Stimulated activated CD8-positive, alpha-beta memory T cell treated with anti-CD3 and anti-CD28 coated beads, Interleukin-12 subunit alpha, Interleukin-12 subunit beta, amount 100 ng/mL, for 1 hour (primary cell): Measurements from ENCODE around the gene ZNF808.
"Not testable (repeated sequence)": the region's sequence is repeated elsewhere in the genome, so short reads cannot be mapped to it uniquely, and the experiment has no call there.

Experiments
- DNase-seq: peaks from one replicate; pipeline ENCODE4 v3.0.0-alpha.2; 2020; ENCODE audit warnings: low read depth

Gene ZNF808

GRCh38 chr19:52593441-52593840, 66.0 kb downstream of the ZNF808 start:
- DNase-seq, result not testable (repeated sequence)

- DNase-seq, result no peak
These were observed 71.8 kb downstream of the ZNF808 start for GRCh38 chr19:52599241-52599640.

- no peak for DNase-seq
These were observed 73.2 kb downstream of the ZNF808 start for GRCh38 chr19:52600639-52601024.

DNA sequence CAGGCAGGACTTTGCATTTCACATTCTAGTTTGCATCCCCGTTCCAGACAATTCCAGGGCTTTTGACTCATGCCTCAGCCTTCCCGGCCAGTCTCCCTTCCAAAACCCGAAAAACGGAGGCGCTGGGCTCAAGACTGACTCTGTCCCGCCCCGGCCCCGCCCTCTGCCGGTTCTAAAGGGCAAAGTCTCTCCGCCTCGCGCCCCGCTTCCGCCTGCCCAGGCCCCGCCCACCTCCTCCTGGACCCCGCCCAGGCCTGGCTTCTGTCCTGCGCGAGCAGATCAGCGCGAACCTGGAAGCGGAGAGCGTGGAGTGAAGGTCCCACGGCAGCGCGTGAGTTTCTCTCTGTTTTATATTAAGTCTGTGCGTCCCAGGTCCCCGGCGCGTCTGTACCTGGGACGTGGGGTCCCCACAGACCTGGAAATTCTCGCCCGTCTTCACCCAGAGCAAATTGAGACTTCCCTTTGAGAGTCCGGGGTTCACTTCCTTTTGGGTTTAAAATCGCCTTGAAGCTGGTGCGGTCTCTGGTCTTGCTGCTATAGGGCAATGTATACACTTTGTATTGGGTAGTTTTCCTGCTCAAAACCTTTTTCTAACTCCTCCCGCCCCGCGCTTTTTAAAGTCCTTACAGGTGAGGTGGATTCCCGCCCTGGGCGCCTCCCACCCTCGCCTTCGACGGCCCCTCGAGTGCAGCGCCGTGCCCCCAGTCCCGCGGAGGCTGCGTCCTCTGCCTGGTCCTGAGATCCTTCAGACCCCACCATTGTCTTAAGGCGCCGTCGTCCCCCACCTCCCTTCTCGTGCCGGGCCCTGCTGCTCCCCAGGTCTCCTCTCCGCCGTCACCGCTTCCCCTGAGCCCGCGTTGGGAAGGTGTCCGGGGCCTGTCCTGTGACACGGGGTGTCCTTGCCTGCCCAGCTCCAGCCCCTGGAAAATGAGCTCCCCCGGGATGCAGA, 73.8 kb downstream of the ZNF808 start:
- DNase-seq, result peak; percentile 91

DNA sequence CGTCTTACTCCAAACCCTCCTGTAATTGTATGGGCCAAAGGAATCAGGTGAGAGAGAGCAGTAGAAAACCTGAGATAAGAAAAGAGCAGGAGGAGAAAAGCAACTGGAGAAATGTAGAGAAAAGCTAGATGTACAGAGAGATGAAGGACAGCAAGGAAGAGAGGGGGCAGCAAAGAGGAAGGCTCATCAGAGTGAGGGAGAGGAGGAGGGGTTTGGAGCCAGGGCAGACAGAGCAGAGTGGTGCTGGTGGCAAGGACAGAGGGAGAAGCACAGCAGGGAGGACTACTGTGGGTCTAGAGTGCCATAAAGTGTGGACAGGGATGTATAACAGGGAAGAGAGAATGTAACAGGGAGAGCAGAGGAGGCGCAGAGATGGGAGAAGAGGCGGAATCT, 74.5 kb downstream of the ZNF808 start:
- not testable (repeated sequence) for DNase-seq

DNA sequence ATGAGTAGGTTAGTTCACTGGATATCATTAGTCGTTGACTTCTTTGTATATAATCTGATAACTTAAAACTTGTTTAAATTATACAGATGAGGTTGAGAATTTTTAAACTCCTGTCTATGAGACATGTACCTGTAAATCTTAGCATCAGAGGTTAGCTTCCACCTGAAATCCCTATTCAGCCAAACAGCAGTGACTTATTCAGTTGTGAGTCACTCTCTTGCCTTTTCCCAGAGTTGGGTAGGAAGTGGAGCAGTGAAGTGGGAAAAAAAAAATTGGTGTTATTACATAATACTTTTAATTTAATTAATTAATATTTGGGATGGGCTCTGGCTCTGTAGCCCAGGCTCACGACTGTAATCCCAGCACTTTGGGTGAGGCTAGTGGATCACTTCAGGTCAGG, 75.5 kb downstream of the ZNF808 start:
- DNase-seq, result no peak

GRCh38 chr19:52603558-52604207, 76.2 kb downstream of the ZNF808 start:
- no peak for DNase-seq
